Measurements from ENCODE around the gene RHBDD3. TPM values are rescaled to one million over a fixed set of nuclear protein-coding genes. Genes with fewer than 3 reads are reported as not detected.
"Not testable (repeated sequence)": the region's sequence is repeated elsewhere in the genome, so short reads cannot be mapped to it uniquely, and the experiment has no call there.

The RHBDD3 gene
- polyA plus RNA-seq, 3 donors, result 18.9 to 23.9 (median 22.5) TPM

DNA sequence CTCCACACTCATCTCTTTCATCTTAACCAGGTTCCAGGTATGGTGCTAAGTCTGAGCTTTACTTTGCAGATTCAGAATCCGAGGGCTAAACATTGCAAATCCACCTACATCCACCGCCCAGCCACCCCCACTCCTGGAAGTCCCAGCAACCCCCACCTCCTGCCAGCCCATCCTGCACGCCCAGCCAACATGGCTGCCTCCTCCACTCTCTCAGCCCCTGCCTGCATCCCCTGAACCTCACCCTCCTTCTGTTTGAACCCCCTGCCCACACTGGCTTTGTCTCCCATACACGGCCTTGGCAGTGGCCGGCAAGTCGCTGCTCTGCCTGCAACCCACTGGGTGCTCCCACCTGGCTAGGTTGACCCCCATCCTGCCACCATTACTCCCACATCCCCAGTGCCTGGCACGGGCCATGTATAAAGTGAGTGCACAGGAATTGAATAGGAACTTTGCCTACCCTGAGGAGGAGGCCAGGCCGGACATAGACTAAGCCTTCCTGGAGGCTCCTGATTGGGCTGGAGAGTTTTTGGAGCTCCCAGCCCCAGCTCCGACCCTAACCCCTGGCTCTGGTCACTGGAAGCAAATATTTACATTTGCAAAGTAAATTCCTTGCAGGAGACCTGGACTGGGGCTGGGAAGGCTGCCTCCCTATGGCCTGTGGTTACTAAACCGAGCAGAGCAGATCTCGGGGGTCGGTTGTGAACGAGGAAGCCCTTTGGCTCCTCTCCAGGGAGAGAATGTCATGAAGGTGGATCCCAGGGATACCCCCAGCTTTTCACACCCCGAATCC lies 47.7 kb downstream of the RHBDD3 start:
- no peak for DNase-seq (ENCODE audit: low read depth in 3 of 3, low spot score in 2 of 3)

DNA sequence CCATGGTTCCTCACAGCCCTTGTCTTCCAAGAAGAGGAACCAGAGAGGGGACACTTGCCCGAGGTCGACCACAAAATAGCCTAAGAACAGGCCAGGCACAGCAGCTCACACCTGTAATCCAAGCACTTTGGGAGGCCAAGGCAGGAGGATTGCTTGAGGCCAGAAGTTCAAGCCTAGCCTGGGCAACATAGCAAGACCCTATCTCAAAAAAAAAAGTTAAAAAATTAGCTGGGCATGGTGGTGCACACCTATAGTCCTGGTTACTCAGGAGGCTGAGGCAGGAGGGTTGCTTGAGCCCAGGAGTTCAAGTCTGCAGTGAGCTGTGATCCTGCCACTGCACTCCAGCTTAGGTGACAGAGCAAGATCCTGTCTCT lies 48.4 kb downstream of the RHBDD3 start:
- DNase-seq (ENCODE audit: low read depth in 3 of 3, low spot score in 2 of 3), result not testable (repeated sequence)

DNA sequence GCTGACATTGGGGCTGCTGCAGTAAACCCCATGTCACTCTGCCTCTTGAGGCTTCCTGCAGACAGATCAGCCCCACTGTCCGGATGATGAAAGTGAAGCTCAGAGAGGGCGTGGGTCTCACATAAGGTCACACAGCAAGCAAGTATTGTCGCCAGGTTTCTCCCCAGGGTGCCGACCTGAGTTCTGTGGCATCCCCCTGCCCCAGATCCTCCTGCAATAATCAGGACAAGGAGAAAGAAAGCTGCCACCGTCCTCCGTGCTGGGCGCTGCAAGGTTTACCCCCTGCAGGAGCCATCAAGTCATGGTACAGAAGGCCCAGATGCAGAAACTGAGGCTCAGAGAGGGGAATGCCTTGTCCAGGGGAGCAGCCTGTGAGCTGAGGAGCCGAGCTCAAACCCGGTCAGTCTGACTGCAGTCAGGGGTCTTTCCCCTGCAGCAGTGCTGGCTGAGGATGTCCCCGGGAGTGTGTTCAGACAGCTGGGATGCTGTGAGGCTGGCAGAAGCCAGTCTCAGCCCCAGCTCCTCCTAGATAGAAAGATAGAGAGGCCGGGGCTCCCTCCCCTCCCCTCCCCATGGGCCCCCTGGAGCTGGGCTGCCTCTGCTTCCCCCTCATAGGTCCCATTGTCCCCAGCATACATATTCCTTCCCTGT lies 48.9 kb downstream of the RHBDD3 start:
- DNase-seq (ENCODE audit: low read depth in 3 of 3, low spot score in 2 of 3), result no peak

DNA sequence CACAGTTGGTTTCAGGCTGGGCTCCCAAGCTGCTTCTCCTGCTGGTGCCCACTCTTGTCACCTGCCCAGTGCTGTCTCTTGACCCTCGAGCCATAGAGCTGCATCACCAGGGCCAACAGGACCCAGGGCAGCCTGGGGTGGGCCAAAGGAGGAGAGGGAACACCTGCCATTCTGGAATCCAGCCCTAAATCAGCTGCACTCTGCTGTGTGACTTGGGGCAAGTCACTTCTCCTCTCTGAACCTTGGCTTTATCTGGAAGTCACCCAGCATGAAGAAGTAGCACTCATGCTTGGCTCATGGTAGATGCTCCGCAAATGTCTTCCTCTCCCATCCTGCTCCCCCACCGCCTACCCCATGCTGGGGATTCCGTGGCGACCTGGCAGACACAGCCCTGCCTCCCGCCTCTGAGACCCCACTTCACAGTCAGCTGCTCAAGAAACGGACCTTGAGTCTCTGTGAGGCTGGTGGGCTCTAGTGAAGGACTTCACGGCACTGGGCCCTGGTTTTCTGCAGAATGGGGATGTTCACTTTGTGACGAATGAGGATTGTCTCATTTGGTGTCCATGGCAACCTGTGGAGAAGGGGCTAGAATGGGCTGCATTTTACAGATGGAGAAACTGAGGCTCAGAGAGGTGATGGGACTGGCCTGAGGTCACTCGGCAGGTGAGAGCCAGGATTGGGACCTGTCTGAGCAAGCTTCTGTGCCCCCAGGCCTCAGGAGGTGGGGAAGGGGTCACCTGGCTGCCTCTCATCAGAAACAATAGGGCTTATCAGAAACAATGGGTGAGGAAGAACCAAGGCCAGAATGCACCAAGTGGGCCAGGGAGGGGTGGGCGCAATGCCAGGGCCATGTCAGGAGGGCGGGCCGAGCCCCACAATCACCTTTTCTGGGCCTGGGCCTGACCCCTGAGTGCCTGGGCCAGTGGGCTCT lies 49.7 kb downstream of the RHBDD3 start:
- DNase-seq (ENCODE audit: low read depth in 3 of 3, low spot score in 2 of 3), result no peak

DNA sequence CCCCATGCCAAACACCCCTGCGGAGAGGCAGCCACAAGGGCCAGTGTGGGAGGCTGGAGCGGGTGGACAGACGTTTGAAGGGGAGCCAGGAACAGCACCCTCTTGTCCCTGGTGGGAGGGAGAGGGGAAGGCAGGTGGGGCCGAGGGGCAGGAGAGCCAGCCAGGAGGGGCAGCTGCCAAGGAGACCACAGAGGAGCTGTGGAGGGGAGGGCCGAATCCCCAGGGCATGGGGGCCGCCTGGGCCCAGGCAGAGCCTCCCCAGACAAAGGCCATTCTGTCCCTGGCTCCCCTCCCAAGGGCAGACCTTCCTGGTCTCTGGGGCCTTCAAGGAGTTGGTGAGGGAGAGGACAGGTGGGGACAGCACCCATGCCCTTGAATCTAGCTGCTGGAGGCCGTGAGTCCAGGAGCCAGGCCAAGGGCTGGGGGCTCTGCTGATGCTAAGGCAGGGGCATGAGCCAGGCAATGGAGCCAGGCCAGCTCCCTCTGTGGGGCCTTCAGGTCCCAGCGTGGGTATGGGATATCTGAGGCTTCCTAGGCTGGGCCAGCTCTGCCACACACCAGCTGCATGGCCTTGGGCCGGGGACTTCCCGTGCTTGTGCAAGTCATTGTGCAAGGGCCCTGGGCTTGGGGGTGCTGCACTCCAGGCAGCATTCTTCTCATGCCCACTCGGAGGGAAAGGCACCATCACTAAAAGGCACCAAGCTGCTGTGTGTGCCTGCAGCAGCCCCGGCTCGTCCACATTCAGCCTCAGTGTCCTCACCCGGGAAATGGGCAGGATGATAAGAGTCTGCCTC lies 50.7 kb downstream of the RHBDD3 start:
- no peak for DNase-seq (ENCODE audit: low read depth in 3 of 3, low spot score in 2 of 3)

DNA sequence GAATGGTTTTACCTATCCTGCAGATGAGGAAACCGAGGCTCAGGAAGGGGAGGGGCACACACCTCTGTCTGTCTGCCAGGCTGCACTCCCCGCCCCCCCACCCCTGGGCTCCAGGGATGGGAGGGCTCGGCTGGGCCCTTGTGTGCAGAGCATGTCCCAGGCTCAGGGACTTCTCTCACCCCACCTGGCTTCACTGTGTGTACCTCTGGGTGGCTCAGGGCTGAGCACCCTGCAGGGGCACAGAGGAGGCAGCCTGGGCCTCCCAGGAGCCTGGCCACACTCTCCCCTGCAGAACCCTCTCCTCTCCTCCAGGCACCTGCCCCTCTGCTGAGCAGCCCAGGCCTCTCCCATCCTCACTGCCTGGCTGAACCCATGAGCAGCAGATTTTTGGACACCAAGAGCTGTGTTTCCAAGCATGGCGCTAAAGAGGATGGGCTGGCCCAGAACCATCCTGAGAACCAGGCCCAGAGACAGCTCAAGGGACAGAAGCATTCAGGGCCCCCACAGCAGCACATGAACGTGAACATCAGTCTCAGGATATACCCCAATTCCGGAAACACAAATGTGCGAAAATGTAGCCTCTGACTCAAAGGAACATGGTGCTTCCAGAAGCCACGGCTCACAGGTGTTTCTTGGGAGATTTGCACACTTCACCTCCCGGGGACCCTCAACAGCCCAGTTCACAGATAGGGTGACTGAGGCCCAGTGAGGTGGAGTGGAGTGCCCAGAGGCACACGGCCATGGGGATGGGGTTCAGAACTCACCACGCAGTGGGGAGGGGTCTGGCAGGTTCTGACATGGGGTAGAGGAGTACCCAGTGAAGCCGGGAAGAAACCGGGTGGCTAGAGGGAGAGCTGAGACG lies 51.5 kb downstream of the RHBDD3 start:
- DNase-seq (ENCODE audit: low read depth in 3 of 3, low spot score in 2 of 3), result no peak

DNA sequence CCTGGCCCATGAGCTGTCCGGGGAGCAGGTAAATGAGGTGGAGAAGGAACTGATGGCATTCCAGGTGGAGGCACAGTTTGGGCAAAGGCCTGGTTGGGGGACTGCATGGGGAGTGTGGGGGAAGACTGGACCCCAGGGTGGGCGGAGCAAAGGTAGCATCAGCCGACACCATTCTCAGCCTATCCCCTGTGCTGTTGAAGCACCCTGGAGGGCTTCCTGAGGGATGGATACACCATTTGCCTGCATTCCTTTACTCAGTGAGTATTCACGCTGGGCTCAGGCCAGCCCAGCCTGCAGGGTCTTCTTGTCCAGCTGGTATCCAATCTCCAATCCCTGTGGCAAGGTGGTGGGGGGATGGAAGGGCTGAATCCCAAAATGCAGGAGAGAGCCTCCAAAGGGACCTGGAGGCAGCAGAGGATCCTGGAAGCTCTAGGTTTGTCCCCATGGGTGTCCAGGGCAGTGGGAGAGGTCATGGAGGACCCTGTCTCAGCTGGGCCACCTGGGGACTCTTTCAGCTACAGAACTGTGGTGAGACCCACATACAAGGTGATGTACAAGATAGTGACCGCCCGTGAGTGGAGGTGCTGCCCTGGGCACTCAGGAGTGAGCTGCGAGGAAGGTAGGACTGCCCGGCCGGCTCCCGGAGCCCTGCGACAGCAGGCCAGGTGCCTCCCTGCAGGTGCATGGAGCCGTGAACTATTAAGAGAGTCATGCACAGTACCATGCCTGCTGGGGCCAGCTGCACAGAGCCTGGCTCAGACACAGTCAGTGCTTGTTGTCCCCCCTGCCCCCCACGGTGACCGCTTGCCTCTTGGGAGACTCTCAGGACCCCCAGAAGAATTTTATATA lies 52.5 kb downstream of the RHBDD3 start:
- DNase-seq (ENCODE audit: low read depth in 3 of 3, low spot score in 2 of 3), result no peak

DNA sequence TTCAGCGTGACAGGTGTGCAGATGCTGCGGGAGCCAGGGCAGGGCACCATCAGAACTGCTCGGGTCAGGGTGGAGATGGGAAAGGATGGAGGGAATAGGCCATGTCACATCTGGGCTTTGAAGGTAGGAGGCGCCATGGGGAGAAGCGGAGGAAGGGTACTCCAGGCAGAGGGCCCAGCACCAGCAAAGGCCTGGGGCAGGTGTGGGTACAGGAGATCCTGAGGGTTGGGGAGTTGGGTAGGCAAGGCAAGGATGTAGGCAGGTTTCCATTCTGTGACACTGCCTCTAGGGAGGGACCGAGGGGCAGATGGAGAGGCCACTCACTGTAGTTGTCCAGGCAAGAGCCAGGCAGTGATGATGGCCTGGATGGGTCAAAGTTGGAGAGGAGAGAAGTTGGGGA lies 53.5 kb downstream of the RHBDD3 start:
- DNase-seq (ENCODE audit: low read depth in 3 of 3, low spot score in 2 of 3), result no peak

DNA sequence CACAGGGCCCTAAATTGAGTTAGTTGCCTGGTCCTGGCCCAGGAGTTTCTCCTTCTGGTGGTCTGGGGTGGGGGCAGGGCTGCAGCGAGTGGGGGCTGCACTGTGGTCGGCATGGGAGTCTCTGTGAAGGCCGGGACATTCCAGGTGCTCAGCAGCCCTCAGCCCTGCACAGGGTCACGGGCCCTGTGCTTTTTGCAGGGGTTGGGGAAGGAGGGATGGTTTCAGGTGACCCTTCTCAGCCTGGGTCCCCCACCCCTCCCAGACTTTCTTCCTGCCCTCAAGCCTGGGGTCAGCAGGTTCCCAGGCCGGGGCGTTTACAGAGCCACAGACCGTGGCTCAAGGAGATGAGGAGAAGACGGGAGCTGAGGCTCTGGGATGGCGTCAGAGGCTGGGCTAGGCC lies 54.3 kb downstream of the RHBDD3 start:
- no peak for DNase-seq (ENCODE audit: low read depth in 3 of 3, low spot score in 2 of 3)

DNA sequence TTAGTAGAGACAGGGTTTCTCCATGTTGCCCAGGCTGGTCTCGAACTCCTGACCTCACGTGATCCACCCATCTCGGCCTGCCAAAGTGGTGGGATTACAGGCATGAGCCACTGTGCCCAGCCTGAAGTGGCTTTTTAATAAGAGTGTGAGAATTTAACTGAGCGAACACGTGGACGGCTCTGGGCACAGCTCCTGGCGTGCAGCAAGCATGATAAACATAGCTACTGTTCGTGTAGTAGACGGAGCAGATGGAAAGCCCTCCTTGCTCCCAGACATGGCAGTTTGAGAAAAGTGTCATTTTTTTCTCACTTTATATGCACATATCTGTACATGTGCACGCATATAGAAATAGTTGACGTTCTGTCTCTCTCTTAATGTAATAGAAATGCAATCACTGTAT lies 55.0 kb downstream of the RHBDD3 start:
- no peak for DNase-seq (ENCODE audit: low read depth in 3 of 3, low spot score in 2 of 3)

DNA sequence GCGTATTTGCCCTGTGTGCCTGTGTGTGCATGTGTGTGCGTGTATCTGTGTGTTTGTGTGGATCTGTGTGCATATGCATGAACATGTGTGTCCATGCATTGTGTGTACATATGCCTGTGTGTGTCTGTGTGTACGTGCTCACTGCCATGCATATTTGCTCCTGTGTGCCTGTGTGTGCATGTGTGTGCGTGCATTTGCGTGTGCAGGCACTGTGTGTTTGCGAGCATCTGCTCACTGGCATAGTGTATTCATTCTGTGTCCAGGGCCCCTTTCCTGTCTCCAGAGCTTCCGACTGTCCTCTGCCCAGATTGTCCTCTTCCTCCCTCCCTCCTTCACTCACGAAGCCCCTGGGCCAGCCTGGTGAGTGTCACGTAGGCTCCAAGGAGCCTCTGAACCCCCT lies 56.3 kb downstream of the RHBDD3 start:
- no peak for DNase-seq (ENCODE audit: low read depth in 3 of 3, low spot score in 2 of 3)

DNA sequence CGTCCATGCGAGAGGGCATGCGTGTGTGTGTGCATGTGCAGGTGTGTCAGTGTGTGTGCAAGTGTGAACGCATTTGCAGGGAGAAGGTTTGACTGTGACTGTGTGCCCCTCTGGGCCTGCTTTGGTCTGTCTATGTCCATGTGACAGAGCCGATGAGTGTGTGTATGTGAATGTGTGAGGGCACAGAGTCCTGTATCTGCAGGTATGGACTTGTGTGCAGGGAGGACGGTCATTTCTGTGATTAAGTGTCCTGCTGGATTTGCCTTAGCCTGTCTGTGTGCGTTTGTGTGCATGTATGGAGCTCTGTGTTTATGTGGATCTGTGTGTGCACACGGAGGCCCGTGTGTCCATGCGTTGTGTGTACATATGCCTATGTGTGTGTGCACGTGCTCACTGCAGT lies 56.7 kb downstream of the RHBDD3 start:
- DNase-seq (ENCODE audit: low read depth in 3 of 3, low spot score in 2 of 3), result no peak

Other genes starting within 250 kb of the RHBDD3 start
- gene C22orf31, start 206.2 kb downstream of the RHBDD3 start, polyA plus RNA-seq (ENCODE audit: insufficient read length in 3 of 3), result 1 to 10 TPM in 2 of 3 donors, under 1 TPM in 1; 0.95 to 1.6 (median 1.3) TPM
- 10 to 100 TPM; 21.4 to 24.8 (median 23.2) TPM for gene KREMEN1, start 194.9 kb downstream of the RHBDD3 start, polyA plus RNA-seq (ENCODE audit: insufficient read length in 3 of 3)
- 10 to 100 TPM; 62.3 to 81.4 (median 62.5) TPM for gene EMID1, start 62.1 kb downstream of the RHBDD3 start, polyA plus RNA-seq (ENCODE audit: insufficient read length in 3 of 3)
- gene EWSR1, start 287 bp upstream of the RHBDD3 start, polyA plus RNA-seq (ENCODE audit: insufficient read length in 3 of 3), result 100 to 1,000 TPM; 287 to 335 (median 320) TPM
- 1 to 10 TPM; 4.4 to 6.5 (median 5.6) TPM for gene GAS2L1, start 38.7 kb upstream of the RHBDD3 start, polyA plus RNA-seq (ENCODE audit: insufficient read length in 3 of 3)
- under 1 TPM in 2 of 3 donors, not detected in 1; 0.12 to 0.26 TPM for gene RASL10A, start 47.7 kb upstream of the RHBDD3 start, polyA plus RNA-seq (ENCODE audit: insufficient read length in 3 of 3)
- 10 to 100 TPM; 40.9 to 47.3 (median 43.3) TPM for gene AP1B1, start 120.6 kb upstream of the RHBDD3 start, polyA plus RNA-seq (ENCODE audit: insufficient read length in 3 of 3)
- 1 to 10 TPM; 1.1 to 1.4 (median 1.2) TPM for gene RFPL1, start 170.6 kb upstream of the RHBDD3 start, polyA plus RNA-seq (ENCODE audit: insufficient read length in 3 of 3)
- 10 to 100 TPM in 2 of 3 donors, 1 to 10 TPM in 1; 9.9 to 12.2 (median 11.7) TPM for gene NEFH, start 212.2 kb upstream of the RHBDD3 start, polyA plus RNA-seq (ENCODE audit: insufficient read length in 3 of 3)